ENCODE data around the gene ARL11.

The ARL11 gene

GRCh38 chr13:49638030-49638743 lies 9.9 kb downstream of the ARL11 start:
- DNase-seq (ENCODE audit: low read depth) = no peak
- no peak overlapping the region for H3K4me3 ChIP-seq (ENCODE audit: low read depth, low read length)
- no peak for TF ChIP-seq CTCF (IDR thresholded peaks at IDR 0.05; ENCODE audit: insufficient read depth, low read depth, low read length, missing control alignments)

DNA sequence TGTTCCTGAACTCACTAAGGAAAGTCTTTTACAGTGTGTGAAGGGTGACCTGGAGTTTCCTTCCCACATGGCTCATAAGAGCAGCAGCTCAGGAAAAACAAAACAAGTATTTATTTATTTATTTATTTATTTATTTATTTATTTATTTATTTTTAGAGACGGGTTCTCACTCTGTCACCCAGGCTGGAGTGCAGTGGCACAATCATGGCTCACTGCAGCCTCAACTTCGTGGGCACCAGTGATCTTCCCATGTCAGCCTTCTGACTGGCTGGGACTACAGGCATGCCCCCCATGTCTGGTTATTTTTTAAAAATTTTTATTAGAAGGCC lies 10.4 kb downstream of the ARL11 start:
- TF ChIP-seq CTCF (IDR thresholded peaks at IDR 0.05; ENCODE audit: insufficient read depth, low read depth, low read length, missing control alignments) = no peak
- H3K4me3 ChIP-seq (ENCODE audit: low read depth, low read length) = no peak overlapping the region
- DNase-seq (ENCODE audit: low read depth) = no peak

GRCh38 chr13:49641801-49642291 lies 13.5 kb downstream of the ARL11 start:
- TF ChIP-seq CTCF (IDR thresholded peaks at IDR 0.05; ENCODE audit: insufficient read depth, low read depth, low read length, missing control alignments) = no peak
- no peak overlapping the region for H3K4me3 ChIP-seq (ENCODE audit: low read depth, low read length)
- DNase-seq (ENCODE audit: low read depth) = no peak

- TF ChIP-seq CTCF (IDR thresholded peaks at IDR 0.05; ENCODE audit: insufficient read depth, low read depth, low read length, missing control alignments) = no peak
- no peak overlapping the region for H3K4me3 ChIP-seq (ENCODE audit: low read depth, low read length)
- DNase-seq (ENCODE audit: low read depth) = peak; percentile 16
Observed at GRCh38 chr13:49643035-49643646, 14.8 kb downstream of the ARL11 start.

DNA sequence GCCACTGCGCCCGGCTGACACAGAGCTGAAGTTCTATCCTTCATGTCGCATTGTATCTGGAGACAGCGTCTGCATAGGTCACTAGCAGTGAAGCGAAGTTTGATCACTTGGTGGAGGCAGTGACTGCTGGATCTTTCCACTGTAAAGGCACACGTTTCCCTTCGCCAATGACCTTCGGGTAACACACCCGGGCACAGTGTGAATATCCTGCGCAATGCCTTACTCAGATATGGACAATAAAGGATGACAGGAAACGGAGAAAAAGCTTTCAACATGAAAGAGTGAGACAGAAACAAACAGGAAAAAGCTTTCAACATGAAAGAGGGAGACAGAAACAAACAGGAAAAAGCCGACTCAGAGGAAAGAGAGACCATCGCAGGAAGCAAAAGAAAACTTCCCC lies 17.1 kb downstream of the ARL11 start:
- DNase-seq (ENCODE audit: low read depth) = no peak
- no peak for TF ChIP-seq CTCF (IDR thresholded peaks at IDR 0.05; ENCODE audit: insufficient read depth, low read depth, low read length, missing control alignments)
- no peak overlapping the region for H3K4me3 ChIP-seq (ENCODE audit: low read depth, low read length)

DNA sequence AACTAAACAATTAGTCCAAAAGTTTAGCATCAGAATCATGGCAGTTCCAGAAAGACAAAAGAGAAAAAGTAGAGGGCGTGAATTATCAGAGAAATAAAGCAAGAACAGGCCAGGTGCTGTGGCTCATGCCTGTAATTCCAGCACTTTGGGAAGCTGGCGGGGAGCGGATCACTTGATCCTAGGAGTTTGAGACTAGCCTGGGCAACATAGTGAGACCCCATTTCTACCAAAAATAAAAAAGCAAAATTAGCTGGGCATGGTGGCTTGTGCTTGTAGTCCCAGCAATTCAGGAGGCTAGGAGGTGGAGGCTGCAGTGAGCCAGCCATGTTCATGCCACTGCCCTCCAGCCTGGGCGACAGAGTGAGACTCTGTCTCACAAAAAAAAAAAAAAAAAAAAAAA lies 18.4 kb downstream of the ARL11 start:
- H3K4me3 ChIP-seq (ENCODE audit: low read depth, low read length) = no peak overlapping the region
- DNase-seq (ENCODE audit: low read depth) = no peak
- no peak for TF ChIP-seq CTCF (IDR thresholded peaks at IDR 0.05; ENCODE audit: insufficient read depth, low read depth, low read length, missing control alignments)

Measured in GM12865 (cell line).